Stimulated activated memory B cell treated with anti-CD40 and anti-IgM and Interleukin-4, amounts not matched to agents 10 μg/mL and 1 μg/mL and 100 μg/mL, for 72 hours (primary cell): ENCODE measurements around the gene PDE4B.

Experiments used
- ATAC-seq: fragments of 150-1000 bp; cut with Tn5 transposase; 2 replicates; pipeline ENCODE4 v1.10.0; 2021
- H3K27ac Mint-ChIP-seq: one replicate; pipeline ENCODE4 v1.8.0; 2022; ENCODE audit warnings: mild to moderate bottlenecking, mixed read lengths
- H3K27me3 Mint-ChIP-seq: one replicate; pipeline ENCODE4 v1.8.0; 2022; ENCODE audit warnings: mixed read lengths
- H3K36me3 Mint-ChIP-seq: one replicate; pipeline ENCODE4 v1.8.0; 2022; ENCODE audit warnings: mixed read lengths
- H3K4me1 Mint-ChIP-seq: one replicate; pipeline ENCODE4 v1.8.0; 2022; ENCODE audit warnings: mixed read lengths
- H3K4me3 Mint-ChIP-seq: one replicate; pipeline ENCODE4 v1.8.0; 2022; ENCODE audit warnings: mild to moderate bottlenecking, moderate library complexity, mixed read lengths
- H3K9me3 Mint-ChIP-seq: one replicate; pipeline ENCODE4 v1.8.0; 2022; ENCODE audit warnings: mixed read lengths

The PDE4B gene

DNA sequence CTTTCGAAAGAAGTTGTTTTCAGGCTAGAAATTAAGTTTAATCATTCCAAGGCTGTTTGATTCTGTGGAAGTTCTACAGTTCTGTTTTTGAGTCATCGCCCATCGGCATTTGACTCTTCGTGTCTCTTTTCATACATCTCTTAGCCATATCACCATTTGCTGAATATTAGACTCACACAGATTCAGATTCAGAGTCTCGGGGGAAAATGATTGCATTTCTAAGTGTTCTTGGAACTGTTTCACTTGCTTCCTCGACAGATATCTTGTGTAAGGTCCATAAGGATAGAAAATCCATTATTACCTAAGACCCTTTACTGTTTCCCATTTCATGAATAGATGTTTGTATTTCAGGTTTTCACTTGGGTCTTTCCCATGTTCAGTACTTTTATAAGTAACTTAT, 504.3 kb downstream of the PDE4B start:
- Mint-ChIP-seq H3K9me3 (no peaks in the 10 kb centered on the region), H3K27me3 (no peaks in the 10 kb centered on the region), H3K36me3 (no peaks in the 10 kb centered on the region), H3K27ac (peak overlapping the region; percentile 19), H3K4me1 (peaks cover 43% of the 10 kb centered on the region), H3K4me3 (no peak overlapping the region)
- ATAC-seq, result no peak

DNA sequence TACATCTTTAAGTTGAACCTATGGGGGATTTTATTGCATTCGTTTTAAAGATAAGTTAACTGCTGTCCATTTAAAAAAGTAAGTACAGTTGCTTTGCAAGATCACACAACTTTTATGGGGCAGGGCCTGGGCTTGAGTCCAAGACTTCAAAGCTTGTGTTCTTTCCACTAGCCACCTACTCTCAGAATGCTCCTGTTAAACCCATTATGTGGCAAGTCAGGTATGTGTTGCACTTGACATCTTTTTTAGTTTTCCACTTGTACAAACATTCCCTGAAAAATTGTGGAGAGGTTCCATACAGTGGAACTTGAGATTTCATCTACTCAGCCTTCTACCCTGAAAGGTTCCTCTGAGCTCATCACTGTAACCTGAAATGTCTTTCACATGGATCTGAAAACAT, 505.8 kb downstream of the PDE4B start:
- Mint-ChIP-seq H3K9me3 (no peaks in the 10 kb centered on the region), H3K4me1 (peaks cover 43% of the 10 kb centered on the region), H3K27ac (no peak overlapping the region), H3K27me3 (no peaks in the 10 kb centered on the region), H3K4me3 (no peak overlapping the region), H3K36me3 (no peaks in the 10 kb centered on the region)
- no peak for ATAC-seq

DNA sequence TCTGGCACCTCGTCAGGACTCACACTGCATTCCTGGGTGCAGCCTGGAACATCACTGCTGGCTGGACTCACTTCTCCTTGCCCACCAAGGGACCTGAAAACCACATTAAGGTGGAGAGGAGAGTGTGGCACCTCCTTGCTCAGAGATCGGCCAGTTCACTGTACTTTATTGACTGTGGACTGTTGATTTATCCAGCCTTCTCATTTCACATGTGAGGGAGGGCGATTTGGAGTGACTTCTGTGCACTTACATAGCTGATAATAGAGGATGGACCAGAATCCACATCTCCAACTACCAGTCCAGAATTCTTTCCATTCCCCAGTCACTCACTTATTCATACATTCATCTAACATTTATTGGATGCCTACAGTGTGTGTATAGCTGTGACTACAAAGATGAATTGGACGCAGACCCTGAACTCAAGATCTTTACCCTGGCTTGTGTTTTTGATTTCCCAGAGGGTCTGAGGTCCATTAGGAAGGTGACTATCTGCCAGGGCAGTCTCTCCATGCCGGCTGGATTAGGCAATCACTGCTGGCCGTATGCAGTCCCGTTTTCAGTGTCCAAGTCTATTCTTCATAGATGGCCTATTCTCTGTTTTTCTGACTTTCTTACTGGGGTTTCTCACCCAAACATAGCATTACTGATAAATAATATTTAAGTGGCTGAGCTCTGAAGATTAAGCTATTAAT, 507.7 kb downstream of the PDE4B start:
- peak overlapping the region; percentile 64 for H3K4me3 Mint-ChIP-seq
- H3K4me1 Mint-ChIP-seq, result peaks cover 34% of the 10 kb centered on the region

DNA sequence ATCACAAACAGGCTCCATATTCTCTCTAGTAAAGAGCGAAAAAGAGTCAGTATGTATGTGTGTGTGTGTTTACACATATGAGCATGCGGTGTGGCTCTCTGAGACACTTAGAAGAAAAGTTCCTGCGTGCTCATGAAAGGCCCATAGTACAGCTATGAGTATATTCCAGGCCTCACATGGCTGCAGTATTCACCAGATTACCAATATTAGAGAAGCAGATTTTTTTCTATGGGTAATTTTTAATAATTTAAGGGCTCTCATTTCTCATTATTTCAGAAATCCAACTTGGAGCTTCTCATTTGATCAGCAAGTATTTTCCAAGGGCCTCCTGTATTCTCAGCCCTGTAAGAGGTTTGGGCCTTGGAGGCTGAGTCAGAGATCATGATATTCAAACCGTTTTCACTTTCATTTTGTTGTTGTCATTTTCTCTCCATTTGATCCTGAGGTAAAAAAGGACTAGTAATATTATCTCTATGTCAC, 508.3 kb downstream of the PDE4B start:
- peak; percentile 90 for ATAC-seq
- no peaks in the 10 kb centered on the region for H3K27me3 Mint-ChIP-seq
- no peaks in the 10 kb centered on the region for H3K36me3 Mint-ChIP-seq
- peaks cover 28% of the 10 kb centered on the region for H3K4me1 Mint-ChIP-seq
- no peaks in the 10 kb centered on the region for H3K9me3 Mint-ChIP-seq
- H3K4me3 Mint-ChIP-seq, result peak overlapping the region; percentile 64
- peak overlapping the region; percentile 90 for H3K27ac Mint-ChIP-seq

More for the DNA sequence above, 507.7 kb downstream of the PDE4B start:
- no peak for ATAC-seq
- peak overlapping the region; percentile 90 for H3K27ac Mint-ChIP-seq
- no peaks in the 10 kb centered on the region for H3K36me3 Mint-ChIP-seq
- H3K9me3 Mint-ChIP-seq, result no peaks in the 10 kb centered on the region
- H3K27me3 Mint-ChIP-seq, result no peaks in the 10 kb centered on the region

DNA sequence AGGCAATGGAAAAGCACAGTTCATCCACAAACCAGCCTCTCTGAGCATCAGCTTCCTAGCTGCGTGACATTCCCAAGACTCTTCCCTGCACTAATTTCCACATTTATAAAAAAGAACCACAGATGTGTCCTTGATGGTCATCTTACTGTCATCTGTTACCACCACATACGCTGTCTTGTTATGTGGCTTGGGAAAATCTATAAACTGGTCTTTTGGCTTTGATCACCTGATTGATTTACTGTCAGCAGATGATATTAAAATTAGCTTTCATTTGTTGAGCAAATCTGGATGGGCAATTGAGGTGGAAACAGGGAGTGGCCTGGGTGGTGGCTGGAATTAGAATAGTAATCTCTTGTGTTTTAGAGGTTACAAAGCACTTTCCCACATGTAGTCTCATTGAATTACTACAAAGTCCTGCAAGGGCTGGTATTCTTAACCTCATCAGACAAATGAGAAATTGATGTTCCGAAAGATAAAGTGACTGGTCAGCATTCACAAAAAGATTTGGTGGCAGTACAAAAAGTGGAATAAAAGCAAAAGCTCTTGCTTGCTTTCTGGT, 509.6 kb downstream of the PDE4B start:
- no peaks in the 10 kb centered on the region for H3K27me3 Mint-ChIP-seq
- no peak overlapping the region for H3K4me3 Mint-ChIP-seq
- H3K36me3 Mint-ChIP-seq, result no peaks in the 10 kb centered on the region
- ATAC-seq, result no peak
- no peak overlapping the region for H3K27ac Mint-ChIP-seq
- H3K4me1 Mint-ChIP-seq, result peaks cover 16% of the 10 kb centered on the region
- no peaks in the 10 kb centered on the region for H3K9me3 Mint-ChIP-seq

DNA sequence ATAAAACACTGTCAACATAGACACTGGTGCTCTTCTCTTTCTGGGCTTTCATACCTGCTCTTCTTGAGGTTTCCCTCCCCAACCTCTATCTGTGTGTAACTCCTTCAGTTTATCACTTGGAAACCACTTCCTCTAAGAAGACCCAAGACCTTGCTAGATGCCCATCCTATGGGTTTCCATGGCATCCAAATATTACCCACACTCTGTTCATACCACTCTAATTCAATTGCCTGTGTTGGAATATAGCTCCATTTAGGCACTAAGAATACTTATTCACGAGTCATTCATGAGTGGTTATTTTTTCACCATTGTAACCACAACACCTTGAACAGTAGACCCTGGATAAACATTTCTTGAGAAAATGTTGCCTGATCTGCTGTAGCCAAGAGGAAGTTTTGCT, 510.1 kb downstream of the PDE4B start:
- H3K27ac Mint-ChIP-seq, result no peak overlapping the region
- no peaks in the 10 kb centered on the region for H3K9me3 Mint-ChIP-seq
- H3K27me3 Mint-ChIP-seq, result no peaks in the 10 kb centered on the region
- no peaks in the 10 kb centered on the region for H3K36me3 Mint-ChIP-seq
- ATAC-seq, result no peak
- H3K4me1 Mint-ChIP-seq, result peaks cover 16% of the 10 kb centered on the region
- no peak overlapping the region for H3K4me3 Mint-ChIP-seq

DNA sequence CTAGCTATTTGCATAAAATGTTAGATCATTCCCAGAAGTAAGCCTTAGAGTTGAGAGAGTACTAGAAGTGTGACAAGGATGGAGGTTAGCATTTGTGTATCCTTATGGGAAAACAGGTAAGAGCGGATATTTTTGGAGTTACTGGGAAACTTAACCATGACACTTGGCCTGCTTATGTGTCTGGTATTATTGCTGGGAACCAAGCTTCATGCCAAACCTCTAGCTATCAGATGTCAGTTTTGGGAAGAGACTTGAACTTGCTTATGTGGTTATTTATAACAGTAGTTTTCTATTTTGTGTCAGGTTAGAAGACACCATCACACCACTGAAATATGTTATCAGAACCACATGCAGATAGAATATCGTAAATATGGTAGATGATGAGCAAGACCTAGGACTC, 511.0 kb downstream of the PDE4B start:
- H3K9me3 Mint-ChIP-seq, result no peaks in the 10 kb centered on the region
- no peak overlapping the region for H3K27ac Mint-ChIP-seq
- no peaks in the 10 kb centered on the region for H3K36me3 Mint-ChIP-seq
- no peak for ATAC-seq
- no peaks in the 10 kb centered on the region for H3K27me3 Mint-ChIP-seq
- no peak overlapping the region for H3K4me3 Mint-ChIP-seq
- peaks cover 16% of the 10 kb centered on the region for H3K4me1 Mint-ChIP-seq

DNA sequence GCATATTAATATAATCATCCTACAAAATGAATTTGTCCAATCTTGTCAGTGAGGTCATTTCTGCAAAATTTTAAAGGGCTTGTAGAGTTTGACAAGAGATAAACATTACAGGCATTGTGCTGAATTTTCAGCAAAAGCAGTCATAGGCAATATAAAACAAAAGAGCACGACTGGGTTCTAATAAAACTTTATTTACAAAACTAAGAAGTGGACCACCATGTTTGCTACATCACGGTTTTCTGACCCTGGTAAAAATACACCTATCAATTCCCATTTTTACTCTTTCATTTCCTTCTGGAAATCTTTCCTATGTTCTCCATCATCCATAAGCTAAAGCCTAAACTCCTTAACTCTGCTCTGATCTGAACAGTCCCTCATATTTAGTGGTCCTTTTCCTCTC, 511.4 kb downstream of the PDE4B start:
- H3K36me3 Mint-ChIP-seq, result no peaks in the 10 kb centered on the region
- peaks cover 16% of the 10 kb centered on the region for H3K4me1 Mint-ChIP-seq
- ATAC-seq, result no peak
- H3K27me3 Mint-ChIP-seq, result no peaks in the 10 kb centered on the region
- H3K27ac Mint-ChIP-seq, result no peak overlapping the region
- H3K4me3 Mint-ChIP-seq, result no peak overlapping the region
- no peaks in the 10 kb centered on the region for H3K9me3 Mint-ChIP-seq

DNA sequence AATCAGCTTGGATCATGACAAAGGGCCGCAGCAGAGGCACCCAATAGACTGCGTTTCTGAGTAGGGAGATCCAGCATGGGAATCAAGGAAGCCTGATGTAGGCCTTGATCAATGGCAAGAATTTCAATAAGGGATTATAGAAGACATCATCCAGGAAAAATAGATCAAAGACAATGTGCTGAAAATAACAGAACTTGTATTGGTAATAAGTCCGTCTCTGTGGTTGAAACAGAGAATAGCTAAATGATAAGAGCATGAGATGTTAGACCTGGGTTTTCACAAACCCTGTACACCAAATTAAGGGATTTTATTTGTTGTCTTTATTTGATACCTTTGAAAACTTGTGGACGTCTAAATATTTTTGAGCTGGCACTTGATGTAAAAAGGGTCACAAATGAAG, 513.2 kb downstream of the PDE4B start:
- Mint-ChIP-seq H3K4me3 (no peak overlapping the region), H3K9me3 (no peaks in the 10 kb centered on the region), H3K27ac (no peak overlapping the region), H3K4me1 (peaks cover 9% of the 10 kb centered on the region), H3K36me3 (no peaks in the 10 kb centered on the region), H3K27me3 (no peaks in the 10 kb centered on the region)
- no peak for ATAC-seq

DNA sequence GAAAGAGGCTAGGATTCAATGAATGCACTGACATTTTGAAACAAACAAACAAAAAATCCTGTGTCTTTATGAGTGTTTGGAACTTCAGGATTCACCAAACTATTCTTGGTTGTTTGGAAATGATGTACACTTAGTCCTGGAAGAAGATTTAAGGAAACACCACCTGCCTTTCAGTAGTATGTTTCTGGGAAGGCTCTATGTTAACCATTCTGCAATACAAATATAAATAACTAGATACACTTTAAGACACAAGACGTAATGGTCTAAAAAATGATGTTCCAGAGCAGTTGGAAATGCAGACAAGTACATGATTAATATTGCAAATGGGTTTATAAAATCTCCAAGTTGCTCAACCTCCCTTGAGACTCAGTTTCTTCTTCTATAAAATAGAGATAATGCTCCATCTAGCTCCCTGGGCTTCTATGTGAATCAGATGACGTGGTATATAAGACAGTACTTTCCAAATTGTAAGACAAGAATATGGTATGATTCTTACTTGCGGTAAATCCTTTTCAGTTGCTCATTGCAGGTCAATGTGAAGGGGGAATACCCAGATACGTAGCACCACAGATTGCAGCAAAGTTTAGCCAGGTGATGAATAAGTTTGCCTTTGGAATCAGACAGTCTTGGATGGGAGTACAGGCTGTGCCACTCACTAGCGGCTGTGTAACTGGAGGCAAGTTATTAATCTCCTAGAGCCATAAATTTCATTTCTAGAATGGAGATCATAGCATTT, 516.5 kb downstream of the PDE4B start:
- H3K9me3 Mint-ChIP-seq, result no peaks in the 10 kb centered on the region
- no peak overlapping the region for H3K27ac Mint-ChIP-seq
- H3K4me1 Mint-ChIP-seq, result no peaks in the 10 kb centered on the region
- no peak overlapping the region for H3K4me3 Mint-ChIP-seq
- H3K36me3 Mint-ChIP-seq, result no peaks in the 10 kb centered on the region
- no peaks in the 10 kb centered on the region for H3K27me3 Mint-ChIP-seq
- no peak for ATAC-seq

DNA sequence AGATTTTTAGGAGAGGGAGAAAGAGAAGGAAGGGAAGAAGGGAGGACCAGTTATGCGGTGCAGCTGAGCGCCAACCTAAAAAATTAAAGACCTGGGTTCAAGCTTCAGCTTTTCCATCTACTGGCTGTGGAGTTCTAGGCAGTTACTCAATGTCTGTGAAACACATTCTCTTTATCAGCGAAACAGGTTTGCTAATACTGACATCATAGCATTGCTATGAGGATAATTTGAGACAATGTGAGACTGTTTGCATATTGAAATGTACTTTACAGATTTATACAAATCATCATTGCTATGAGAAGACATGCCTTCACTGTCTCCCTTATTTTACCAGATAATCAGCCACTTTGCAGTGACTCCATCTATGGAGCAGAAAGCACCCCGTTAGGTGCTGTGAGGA, 518.4 kb downstream of the PDE4B start:
- no peaks in the 10 kb centered on the region for H3K36me3 Mint-ChIP-seq
- no peaks in the 10 kb centered on the region for H3K27me3 Mint-ChIP-seq
- no peaks in the 10 kb centered on the region for H3K4me1 Mint-ChIP-seq
- no peak overlapping the region for H3K27ac Mint-ChIP-seq
- no peaks in the 10 kb centered on the region for H3K9me3 Mint-ChIP-seq
- no peak for ATAC-seq
- no peak overlapping the region for H3K4me3 Mint-ChIP-seq

DNA sequence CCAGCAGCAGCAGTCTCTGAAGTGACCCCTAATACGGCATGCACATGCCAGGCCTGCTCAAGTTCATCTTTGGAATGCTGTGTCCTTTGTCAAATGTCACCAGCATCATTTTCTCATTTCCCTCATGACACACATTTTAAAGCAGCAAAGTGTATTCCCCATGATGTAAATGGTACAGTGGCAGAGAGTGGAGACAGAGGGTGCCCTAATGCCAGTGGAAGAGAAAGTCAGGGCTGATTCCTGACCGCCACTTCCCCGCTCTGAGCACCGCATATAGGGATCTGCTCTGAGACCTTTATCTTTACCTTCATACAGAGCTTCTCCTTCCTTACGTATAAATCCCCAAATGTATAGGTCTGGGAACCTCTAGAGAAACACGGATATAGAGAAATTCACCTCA, 518.9 kb downstream of the PDE4B start:
- H3K27ac Mint-ChIP-seq, result no peak overlapping the region
- ATAC-seq, result no peak
- peaks cover 4% of the 10 kb centered on the region for H3K4me1 Mint-ChIP-seq
- no peaks in the 10 kb centered on the region for H3K9me3 Mint-ChIP-seq
- no peak overlapping the region for H3K4me3 Mint-ChIP-seq
- no peaks in the 10 kb centered on the region for H3K27me3 Mint-ChIP-seq
- no peaks in the 10 kb centered on the region for H3K36me3 Mint-ChIP-seq

DNA sequence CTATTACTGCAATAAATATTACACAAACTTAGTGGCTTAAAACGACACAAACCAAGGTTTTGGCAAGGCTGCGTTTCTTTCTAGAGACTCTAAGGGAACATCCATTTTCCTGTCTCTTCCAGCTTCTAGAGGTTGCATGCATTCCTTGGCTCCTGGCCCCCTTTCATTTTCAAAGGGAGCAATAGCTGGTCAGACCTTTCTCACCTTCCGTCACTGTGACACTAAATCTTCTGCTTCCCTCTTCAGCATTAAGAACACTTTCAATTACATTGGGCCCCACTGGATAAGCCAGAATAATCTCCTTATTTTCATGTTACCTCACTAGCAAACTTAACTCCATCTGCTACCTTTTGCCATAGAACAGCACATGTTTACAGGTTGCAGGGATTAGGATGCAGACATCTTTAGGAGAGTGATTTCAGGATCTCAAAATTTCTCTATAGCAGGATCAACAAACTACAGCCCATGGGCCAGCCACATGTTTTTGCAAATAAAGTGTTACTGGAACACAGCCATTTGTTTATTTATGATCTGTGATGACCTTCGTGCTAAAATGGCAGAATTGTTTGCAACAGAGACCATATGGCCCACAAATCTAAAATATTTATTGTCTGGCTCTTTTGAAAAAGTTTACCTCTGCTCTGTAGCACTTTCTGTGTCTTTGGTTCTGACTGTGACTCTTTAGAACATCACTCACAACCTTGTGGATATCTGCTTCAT, 519.7 kb downstream of the PDE4B start:
- Mint-ChIP-seq H3K27me3 (no peaks in the 10 kb centered on the region), H3K9me3 (no peaks in the 10 kb centered on the region)

DNA sequence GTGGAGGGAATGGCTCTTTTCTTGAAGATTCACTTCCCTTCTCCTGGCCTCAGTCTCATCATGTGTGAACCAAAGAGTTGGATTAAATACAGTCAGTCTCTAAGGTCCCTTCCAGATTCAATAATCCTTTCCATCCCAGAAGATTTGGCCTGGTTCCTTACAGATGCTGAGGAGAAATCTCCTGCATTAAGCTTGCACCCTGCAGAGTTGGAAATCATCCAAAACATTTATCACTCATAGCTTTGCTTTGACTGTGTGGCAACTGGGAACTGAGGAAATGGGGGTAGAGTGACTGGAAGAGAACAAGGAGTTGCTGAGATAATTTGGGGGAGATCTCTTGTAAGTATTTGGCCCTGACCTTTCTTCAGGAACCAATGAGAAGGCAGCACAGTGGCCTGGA, 520.7 kb downstream of the PDE4B start:
- Mint-ChIP-seq H3K36me3 (no peaks in the 10 kb centered on the region), H3K27ac (no peak overlapping the region), H3K4me1 (peaks cover 11% of the 10 kb centered on the region), H3K9me3 (no peaks in the 10 kb centered on the region), H3K27me3 (no peaks in the 10 kb centered on the region), H3K4me3 (no peak overlapping the region)
- ATAC-seq, result no peak

More for the DNA sequence above, 519.7 kb downstream of the PDE4B start:
- Mint-ChIP-seq H3K4me3 (no peak overlapping the region), H3K36me3 (no peaks in the 10 kb centered on the region), H3K4me1 (peaks cover 11% of the 10 kb centered on the region), H3K27ac (no peak overlapping the region)
- no peak for ATAC-seq

DNA sequence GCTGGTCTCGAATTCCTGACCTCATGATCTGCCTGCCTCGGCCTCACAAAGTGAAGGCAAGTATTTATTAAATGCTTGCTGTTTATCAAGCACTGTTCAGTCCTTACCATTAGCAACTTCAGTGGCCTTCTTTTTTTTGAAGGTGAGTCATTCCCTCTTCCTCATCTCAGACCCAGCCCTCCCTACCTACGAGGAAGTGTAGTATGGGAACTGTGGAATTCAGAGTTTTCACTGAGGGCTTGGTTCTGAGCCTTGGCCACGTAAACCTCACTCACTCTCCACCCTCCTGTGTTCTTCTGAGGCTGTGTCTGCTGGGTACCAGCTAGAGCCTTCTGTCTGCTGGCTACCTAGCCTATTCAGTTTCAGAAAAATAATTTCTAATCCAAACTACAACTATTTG, 523.0 kb downstream of the PDE4B start:
- Mint-ChIP-seq H3K27ac (peak overlapping the region; percentile 50), H3K4me3 (no peak overlapping the region), H3K9me3 (no peaks in the 10 kb centered on the region), H3K27me3 (no peaks in the 10 kb centered on the region), H3K4me1 (peaks cover 11% of the 10 kb centered on the region), H3K36me3 (no peaks in the 10 kb centered on the region)
- ATAC-seq, result no peak
